ENCODE results near the gene RIMOC1.

Gene RIMOC1

GRCh38 chr5:41870627-41871048 lies 33.5 kb upstream of the RIMOC1 start (continued):
- no peak for TF ChIP-seq ZNF473 (tag by site-specific recombination; IDR thresholded peaks at IDR 0.05)
- TF ChIP-seq ZNF114 (tag by site-specific recombination; IDR thresholded peaks at IDR 0.05) = no peak
- TF ChIP-seq, protein P1, sequence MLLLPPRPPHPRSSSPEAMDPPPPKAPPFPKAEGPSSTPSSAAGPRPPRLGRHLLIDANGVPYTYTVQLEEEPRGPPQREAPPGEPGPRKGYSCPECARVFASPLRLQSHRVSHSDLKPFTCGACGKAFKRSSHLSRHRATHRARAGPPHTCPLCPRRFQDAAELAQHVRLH (tag by site-specific recombination; IDR thresholded peaks at IDR 0.05) = no peak
- no peak for TF ChIP-seq GLI4 (tag by site-specific recombination; IDR thresholded peaks at IDR 0.05)
- TF ChIP-seq ZNF654 (tag by site-specific recombination; IDR thresholded peaks at IDR 0.05; ENCODE audit: low read depth) = no peak
- TF ChIP-seq ZNF596 (tag by site-specific recombination; IDR thresholded peaks at IDR 0.05) = no peak
- no peak for TF ChIP-seq ZNF132 (tag by site-specific recombination; IDR thresholded peaks at IDR 0.05; ENCODE audit: borderline replicate concordance)
- TF ChIP-seq MYNN (tag by site-specific recombination; IDR thresholded peaks at IDR 0.05; ENCODE audit: borderline replicate concordance) = no peak
- TF ChIP-seq ZNF19 (tag by site-specific recombination; IDR thresholded peaks at IDR 0.05; ENCODE audit: low read depth) = no peak
- no peak for TF ChIP-seq AEBP2 (tag by site-specific recombination; IDR thresholded peaks at IDR 0.05; ENCODE audit: borderline replicate concordance)
- TF ChIP-seq, protein P2, sequence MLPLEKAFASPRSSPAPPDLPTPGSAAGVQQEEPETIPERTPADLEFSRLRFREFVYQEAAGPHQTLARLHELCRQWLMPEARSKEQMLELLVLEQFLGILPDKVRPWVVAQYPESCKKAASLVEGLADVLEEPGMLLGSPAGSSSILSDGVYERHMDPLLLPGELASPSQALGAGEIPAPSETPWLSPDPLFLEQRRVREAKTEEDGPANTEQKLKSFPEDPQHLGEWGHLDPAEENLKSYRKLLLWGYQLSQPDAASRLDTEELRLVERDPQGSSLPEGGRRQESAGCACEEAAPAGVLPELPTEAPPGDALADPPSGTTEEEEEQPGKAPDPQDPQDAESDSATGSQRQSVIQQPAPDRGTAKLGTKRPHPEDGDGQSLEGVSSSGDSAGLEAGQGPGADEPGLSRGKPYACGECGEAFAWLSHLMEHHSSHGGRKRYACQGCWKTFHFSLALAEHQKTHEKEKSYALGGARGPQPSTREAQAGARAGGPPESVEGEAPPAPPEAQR (tag by site-specific recombination; IDR thresholded peaks at IDR 0.05) = no peak
- no peak for TF ChIP-seq ZNF571 (tag by site-specific recombination; IDR thresholded peaks at IDR 0.05)
- TF ChIP-seq HOXC10 (CRISPR knock-in tag; IDR thresholded peaks at IDR 0.05) = no peak
- no peak for TF ChIP-seq ZNF830 (tag by site-specific recombination; IDR thresholded peaks at IDR 0.05; ENCODE audit: low read depth)
- TF ChIP-seq SP2 (tag by site-specific recombination; IDR thresholded peaks at IDR 0.05) = no peak
- TF ChIP-seq, protein P3, sequence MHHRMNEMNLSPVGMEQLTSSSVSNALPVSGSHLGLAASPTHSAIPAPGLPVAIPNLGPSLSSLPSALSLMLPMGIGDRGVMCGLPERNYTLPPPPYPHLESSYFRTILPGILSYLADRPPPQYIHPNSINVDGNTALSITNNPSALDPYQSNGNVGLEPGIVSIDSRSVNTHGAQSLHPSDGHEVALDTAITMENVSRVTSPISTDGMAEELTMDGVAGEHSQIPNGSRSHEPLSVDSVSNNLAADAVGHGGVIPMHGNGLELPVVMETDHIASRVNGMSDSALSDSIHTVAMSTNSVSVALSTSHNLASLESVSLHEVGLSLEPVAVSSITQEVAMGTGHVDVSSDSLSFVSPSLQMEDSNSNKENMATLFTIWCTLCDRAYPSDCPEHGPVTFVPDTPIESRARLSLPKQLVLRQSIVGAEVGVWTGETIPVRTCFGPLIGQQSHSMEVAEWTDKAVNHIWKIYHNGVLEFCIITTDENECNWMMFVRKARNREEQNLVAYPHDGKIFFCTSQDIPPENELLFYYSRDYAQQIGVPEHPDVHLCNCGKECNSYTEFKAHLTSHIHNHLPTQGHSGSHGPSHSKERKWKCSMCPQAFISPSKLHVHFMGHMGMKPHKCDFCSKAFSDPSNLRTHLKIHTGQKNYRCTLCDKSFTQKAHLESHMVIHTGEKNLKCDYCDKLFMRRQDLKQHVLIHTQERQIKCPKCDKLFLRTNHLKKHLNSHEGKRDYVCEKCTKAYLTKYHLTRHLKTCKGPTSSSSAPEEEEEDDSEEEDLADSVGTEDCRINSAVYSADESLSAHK (tag by site-specific recombination; IDR thresholded peaks at IDR 0.05) = no peak
- TF ChIP-seq ZNF211 (tag by site-specific recombination; IDR thresholded peaks at IDR 0.05; ENCODE audit: low read depth) = no peak
- TF ChIP-seq ZNF707 (tag by site-specific recombination; IDR thresholded peaks at IDR 0.05) = no peak
- TF ChIP-seq ZNF350 (tag by site-specific recombination; IDR thresholded peaks at IDR 0.05) = no peak
- no peak for TF ChIP-seq ZNF621 (tag by site-specific recombination; IDR thresholded peaks at IDR 0.05)
- TF ChIP-seq KLF10 (tag by site-specific recombination; IDR thresholded peaks at IDR 0.05) = no peak
- TF ChIP-seq ZNF664 (tag by site-specific recombination; IDR thresholded peaks at IDR 0.05) = no peak
- no peak for TF ChIP-seq KLF1 (tag by site-specific recombination; IDR thresholded peaks at IDR 0.05)
- no peak for TF ChIP-seq SETDB1 (IDR thresholded peaks at IDR 0.05; ENCODE audit: insufficient read length, low read length)
- TF ChIP-seq ZNF843 (tag by site-specific recombination; IDR thresholded peaks at IDR 0.05) = no peak; the same call in 1 of the 2 replicates
- TF ChIP-seq ZNF600 (tag by site-specific recombination; IDR thresholded peaks at IDR 0.05) = no peak; the same call in 1 of the 2 replicates
- no peak for TF ChIP-seq ZNF701 (tag by site-specific recombination; IDR thresholded peaks at IDR 0.05)
- TF ChIP-seq ZNF366 (tag by site-specific recombination; conservative IDR thresholded peaks at IDR 0.05) = no peak
- TF ChIP-seq, protein P4, sequence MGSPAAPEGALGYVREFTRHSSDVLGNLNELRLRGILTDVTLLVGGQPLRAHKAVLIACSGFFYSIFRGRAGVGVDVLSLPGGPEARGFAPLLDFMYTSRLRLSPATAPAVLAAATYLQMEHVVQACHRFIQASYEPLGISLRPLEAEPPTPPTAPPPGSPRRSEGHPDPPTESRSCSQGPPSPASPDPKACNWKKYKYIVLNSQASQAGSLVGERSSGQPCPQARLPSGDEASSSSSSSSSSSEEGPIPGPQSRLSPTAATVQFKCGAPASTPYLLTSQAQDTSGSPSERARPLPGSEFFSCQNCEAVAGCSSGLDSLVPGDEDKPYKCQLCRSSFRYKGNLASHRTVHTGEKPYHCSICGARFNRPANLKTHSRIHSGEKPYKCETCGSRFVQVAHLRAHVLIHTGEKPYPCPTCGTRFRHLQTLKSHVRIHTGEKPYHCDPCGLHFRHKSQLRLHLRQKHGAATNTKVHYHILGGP (tag by site-specific recombination; IDR thresholded peaks at IDR 0.05) = no peak
- TF ChIP-seq PRDM1 (tag by site-specific recombination; IDR thresholded peaks at IDR 0.05) = no peak
- TF ChIP-seq, protein P5, sequence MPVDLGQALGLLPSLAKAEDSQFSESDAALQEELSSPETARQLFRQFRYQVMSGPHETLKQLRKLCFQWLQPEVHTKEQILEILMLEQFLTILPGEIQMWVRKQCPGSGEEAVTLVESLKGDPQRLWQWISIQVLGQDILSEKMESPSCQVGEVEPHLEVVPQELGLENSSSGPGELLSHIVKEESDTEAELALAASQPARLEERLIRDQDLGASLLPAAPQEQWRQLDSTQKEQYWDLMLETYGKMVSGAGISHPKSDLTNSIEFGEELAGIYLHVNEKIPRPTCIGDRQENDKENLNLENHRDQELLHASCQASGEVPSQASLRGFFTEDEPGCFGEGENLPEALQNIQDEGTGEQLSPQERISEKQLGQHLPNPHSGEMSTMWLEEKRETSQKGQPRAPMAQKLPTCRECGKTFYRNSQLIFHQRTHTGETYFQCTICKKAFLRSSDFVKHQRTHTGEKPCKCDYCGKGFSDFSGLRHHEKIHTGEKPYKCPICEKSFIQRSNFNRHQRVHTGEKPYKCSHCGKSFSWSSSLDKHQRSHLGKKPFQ (tag by site-specific recombination; IDR thresholded peaks at IDR 0.05) = no peak
- no peak for TF ChIP-seq FEZF1 (tag by site-specific recombination; IDR thresholded peaks at IDR 0.05)
